HCT116 (cell line): Measurements from ENCODE around the gene LFNG. TPM values are rescaled to one million over a fixed set of nuclear protein-coding genes. Genes with fewer than 3 reads are reported as not detected.

ENCODE experiments used
- ATAC-seq: fragments of 200-7000 bp; cut with Tn5 transposase; 2 replicates; pipeline ENCODE4 v1.9.1; 2020; ENCODE audit warnings: mild to moderate bottlenecking, moderate library complexity
- BruUV-seq: library from RNA; stranded (reverse); fragments of 400-500 nt; replicated peaks from 2 replicates; lab custom pipeline; 2021; lab: Mats Ljungman, UMichigan
- CTCF ChIA-PET: fragments of 300-600 bp; sonication (Branson Sonifier 250); formaldehyde crosslinking; loops from one replicate; lab custom pipeline; 2021; ENCODE audit warnings: antibody characterized with exemption; lab: Charles Lee
- POLR2A ChIA-PET: fragments of 300-600, 350-600 bp; sonication (Branson Sonifier 250); formaldehyde crosslinking; loops from one replicate; lab custom pipeline; 2021; ENCODE audit warnings: antibody characterized with exemption; lab: Charles Lee
- RAD21 ChIA-PET, 2 experiments: fragments of 300-600 bp; sonication (Branson Sonifier 250); formaldehyde crosslinking; loops; one replicate each; lab custom pipeline; 2023; ENCODE audit warnings: low total read pairs in 2 of 2; ENCODE audit not compliant: uncharacterized antibody in 2 of 2, unreplicated experiment in 2 of 2, low non-redundant PET in 1 of 2; lab: Charles Lee
- DNase-seq: peaks from one replicate; pipeline ENCODE4 v3.0.0-alpha.2; 2010; ENCODE audit warnings: low read depth, low spot score
- H2AFZ ChIP-seq: fragments of 200-600 bp; shearing (Covaris generic), sonication (generic); 2 replicates; pipeline ENCODE4 v1.6.1; 2017; ENCODE audit warnings: low read depth, mixed run types, mixed read lengths, antibody characterized with exemption, low read length; ENCODE audit not compliant: poor library complexity, severe bottlenecking
- H3K27ac ChIP-seq: 2 replicates; pipeline ENCODE4 v1.5.1; 2012; ENCODE audit warnings: low read depth, low read length
- H3K27me3 ChIP-seq: fragments of 200-600 bp; sonication (generic); 2 replicates; pipeline ENCODE4 v1.6.1; 2016; ENCODE audit warnings: mixed run types, low read length, mixed read lengths; ENCODE audit not compliant: insufficient read depth
- H3K36me3 ChIP-seq, 2 experiments: fragments of 200-500 bp in 1 of 2; fragments of 200-600 bp in 1 of 2; sonication (Bioruptor generic) in 1 of 2; sonication (generic) in 1 of 2; 2 replicates each; pipeline versions ENCODE4 v1.5.1 to v1.6.1; 2014 to 2016; ENCODE audit warnings: low read length in 2 of 2, inconsistent platforms in 1 of 2, mixed read lengths in 1 of 2, mixed run types in 1 of 2; ENCODE audit not compliant: insufficient read depth in 2 of 2, control insufficient read depth in 1 of 2
- H3K4me1 ChIP-seq, 2 experiments: fragments of 200-600 bp in 1 of 2; sonication (generic) in 1 of 2; 2 replicates each; pipeline versions ENCODE4 v1.5.1 to v1.6.1; 2012 to 2017; ENCODE audit warnings: low read length in 2 of 2, inconsistent platforms in 1 of 2, mild to moderate bottlenecking in 1 of 2, mixed read lengths in 1 of 2, mixed run types in 1 of 2, moderate library complexity in 1 of 2; ENCODE audit not compliant: insufficient read depth in 2 of 2, control insufficient read depth in 1 of 2
- H3K4me2 ChIP-seq: fragments of 200-600 bp; sonication (generic); 2 replicates; pipeline ENCODE4 v1.6.1; 2017; ENCODE audit warnings: mixed run types, low read length, mixed read lengths
- H3K4me3 ChIP-seq, 2 experiments: fragments of 200-600 bp in 1 of 2; sonication (generic) in 1 of 2; replicated peaks in 1 of 2; 2 replicates each; pipeline ENCODE4 v1.5.1; 2011 to 2016; ENCODE audit warnings: low read length in 2 of 2, control low read depth in 1 of 2, low read depth in 1 of 2, mild to moderate bottlenecking in 1 of 2, mixed read lengths in 1 of 2, mixed run types in 1 of 2
- H3K79me2 ChIP-seq: fragments of 200-600 bp; sonication (generic); 2 replicates; pipeline ENCODE4 v1.6.1; 2017; ENCODE audit warnings: mild to moderate bottlenecking, mixed run types, low read length, moderate library complexity, mixed read lengths; ENCODE audit not compliant: insufficient read depth
- H3K9ac ChIP-seq: fragments of 200-600 bp; sonication (generic); 2 replicates; pipeline ENCODE4 v1.6.1; 2016; ENCODE audit warnings: low read length, mixed read lengths
- H3K9me2 ChIP-seq: fragments of 200-600 bp; sonication (generic), shearing (Covaris generic); 2 replicates; pipeline ENCODE4 v1.6.1; 2017; ENCODE audit warnings: mixed run types, mild to moderate bottlenecking, moderate library complexity; ENCODE audit not compliant: insufficient read depth
- H3K9me3 ChIP-seq, 2 experiments: fragments of 200-500 bp in 1 of 2; fragments of 200-600 bp in 1 of 2; sonication (Bioruptor generic) in 1 of 2; sonication (generic) in 1 of 2; 2 replicates each; pipeline ENCODE4 v1.6.1; 2014 to 2017; ENCODE audit warnings: low read length in 2 of 2, mixed read lengths in 2 of 2, inconsistent platforms in 1 of 2, low read depth in 1 of 2, mild to moderate bottlenecking in 1 of 2, mixed run types in 1 of 2, moderate library complexity in 1 of 2; ENCODE audit not compliant: control insufficient read depth in 1 of 2, insufficient read depth in 1 of 2
- H4K20me1 ChIP-seq: fragments of 200-600 bp; sonication (generic), shearing (Covaris generic); 2 replicates; pipeline ENCODE4 v1.6.1; 2017; ENCODE audit warnings: mixed run types, mild to moderate bottlenecking, moderate library complexity; ENCODE audit not compliant: insufficient read depth
- ELF1 ChIP-seq: IDR thresholded peaks from 2 replicates; pipeline ENCODE4 v1.6.1; 2012; ENCODE audit warnings: low read depth, borderline replicate concordance
- FOSL1 ChIP-seq: IDR thresholded peaks from 2 replicates; pipeline ENCODE4 v1.6.1; 2012; ENCODE audit warnings: low read depth
- JUND ChIP-seq: IDR thresholded peaks from 2 replicates; pipeline ENCODE4 v1.6.1; 2012
- POLR2A ChIP-seq: IDR thresholded peaks from 2 replicates; pipeline ENCODE4 v1.7.0; 2011; ENCODE audit warnings: borderline replicate concordance; ENCODE audit not compliant: insufficient read depth, insufficient read length; ENCODE audit errors: extremely low read depth
- POLR2AphosphoS5 ChIP-seq: IDR thresholded peaks from 2 replicates; pipeline ENCODE4 v1.6.1; 2011; ENCODE audit warnings: mild to moderate bottlenecking, low read depth, low read length, moderate library complexity
- RAD21 ChIP-seq: IDR thresholded peaks from 2 replicates; pipeline ENCODE4 v1.6.1; 2012; ENCODE audit warnings: low read depth, mild to moderate bottlenecking
- REST ChIP-seq: IDR thresholded peaks from 2 replicates; pipeline ENCODE4 v1.6.1; 2012; ENCODE audit warnings: low read depth
- SIN3A ChIP-seq: IDR thresholded peaks from 2 replicates; pipeline ENCODE4 v1.6.1; 2012; ENCODE audit warnings: low read depth
- SP1 ChIP-seq: IDR thresholded peaks from 2 replicates; pipeline ENCODE4 v1.6.1; 2012; ENCODE audit warnings: low read depth
- SRF ChIP-seq: IDR thresholded peaks from 2 replicates; pipeline ENCODE4 v1.6.1; 2012; ENCODE audit warnings: low read depth
- intact Hi-C: fragments of 100-400 bp; cut with micrococcal nuclease; formaldehyde crosslinking; loops from 2 replicates; pipeline ENCODE4 v1.10.0; 2022
- total RNA-seq: library from RNA; stranded (reverse); gene quantifications from one replicate; pipeline ENCODE4 v1.2.1, GENCODE V29; 2021; ENCODE audit not compliant: unreplicated experiment

LFNG gene
- total RNA-seq, 1 experiment from 2014 or later = 14.3 TPM

DNA sequence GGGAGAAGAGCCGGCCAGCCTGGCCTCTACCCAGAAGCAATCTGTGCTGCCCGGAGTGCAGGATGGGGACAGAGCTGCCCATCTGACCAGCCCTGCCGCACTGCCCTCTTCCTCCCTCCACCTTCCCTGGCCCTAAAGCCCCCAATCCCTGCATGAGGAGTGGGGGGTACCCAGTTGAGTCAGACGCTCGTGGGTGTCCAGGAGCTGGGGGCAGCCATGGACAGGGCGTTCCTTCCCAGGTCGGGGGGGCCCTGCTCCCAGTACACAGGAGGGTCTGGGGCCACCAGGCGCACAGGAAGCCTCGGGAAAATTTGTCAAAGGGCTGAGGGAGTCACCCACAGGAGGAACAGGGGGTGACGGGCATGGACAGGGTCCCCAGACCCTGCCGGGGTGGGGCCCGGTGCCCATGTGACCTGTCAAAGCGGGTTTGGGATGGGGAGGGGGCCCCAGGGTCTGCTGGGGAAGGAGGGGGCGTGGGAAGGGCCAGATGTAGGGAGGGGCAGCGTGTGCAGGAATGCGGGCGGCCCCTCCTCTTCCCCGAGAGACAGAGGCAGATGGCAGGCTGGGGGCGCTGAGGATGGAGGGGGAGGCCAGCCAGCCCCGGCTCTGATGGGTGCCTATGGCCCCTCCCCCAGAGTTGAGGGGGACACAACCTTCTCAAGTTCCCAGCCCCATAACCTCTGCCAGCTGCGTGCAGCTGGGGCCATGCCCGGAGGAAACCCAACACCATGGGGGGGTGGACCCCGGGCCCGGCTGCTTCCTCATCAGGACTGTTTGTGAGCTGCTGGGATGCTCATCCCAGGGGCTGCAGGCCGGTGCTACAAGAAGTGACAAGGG is 21.9 kb upstream of the LFNG start:
- Histone ChIP-seq H3K79me2 (no peaks in the 10 kb centered on the region), H3K9me3 (no peaks in the 10 kb centered on the region), H2AFZ (no peak overlapping the region), H4K20me1 (no peaks in the 10 kb centered on the region), H3K4me1 (no peaks in the 10 kb centered on the region; a peak in 1 of 4 replicates), H3K9ac (no peak overlapping the region), H3K9me2 (no peaks in the 10 kb centered on the region), H3K27ac (no peak overlapping the region), H3K36me3 (no peaks in the 10 kb centered on the region), H3K4me2 (no peak overlapping the region), H3K27me3 (no peaks in the 10 kb centered on the region), H3K4me3 (no peak overlapping the region)
- BruUV-seq = no TSS peak
- no peak for DNase-seq
- ATAC-seq = no peak
- TF ChIP-seq POLR2A = no peak
- no peak for TF ChIP-seq RAD21
- no peak for TF ChIP-seq POLR2AphosphoS5
- no peak for TF ChIP-seq FOSL1
- no peak for TF ChIP-seq SRF
- TF ChIP-seq REST = no peak
- TF ChIP-seq JUND = no peak
- TF ChIP-seq ELF1 = no peak
- no peak for TF ChIP-seq SIN3A
- no peak for TF ChIP-seq SP1
- ChIA-PET CTCF (interaction anchor here (1.2 kb wide), 1 partner anchor 29 kb away, joined by 4 read pairs; no protein-coding TSS in a partner anchor), RAD21 (no interaction called here), POLR2A (no interaction called here)
- intact Hi-C loops = no loop called here
